Loucy (cell line): ENCODE results near the gene CACNB2.

ENCODE experiments used
- CTCF ChIP-seq: fragments of 200-600 bp; sonication (generic); conservative IDR thresholded peaks from 2 replicates; pipeline ENCODE4 v1.5.1; 2014; ENCODE audit warnings: mild to moderate bottlenecking, antibody characterized with exemption, low read length
- EZH2phosphoT487 ChIP-seq: fragments of 200-600 bp; IDR thresholded peaks from 2 replicates; pipeline ENCODE4 v1.6.1; 2018; ENCODE audit warnings: antibody characterized with exemption, mild to moderate bottlenecking, moderate library complexity, borderline replicate concordance

GRCh38 chr10:18246967-18247366 lies 106.7 kb downstream of the CACNB2 start:
- no peak for TF ChIP-seq CTCF
- no peak for TF ChIP-seq EZH2phosphoT487
